A673 (cell line): ENCODE results near the gene PRRT1.

Experiments
- EZH2 ChIP-seq: fragments of 200-600 bp; sonication (generic); IDR thresholded peaks from 2 replicates; pipeline ENCODE4 v1.6.1; 2017; ENCODE audit warnings: borderline replicate concordance, low read depth, mild to moderate bottlenecking, mixed read lengths, antibody characterized with exemption, low read length; ENCODE audit not compliant: poor library complexity, severe bottlenecking
- TF ChIP-seq, protein P1 (sequence below): fragments of 300-800, 200-600 bp; sonication (generic); conservative IDR thresholded peaks from 2 replicates; pipeline ENCODE4 v1.5.1; 2017; ENCODE audit warnings: low read depth, mild to moderate bottlenecking, antibody characterized with exemption, low read length, moderate library complexity, mixed read lengths

GRCh38 chr6:32110632-32111031 lies 41.1 kb downstream of the PRRT1 start:
- TF ChIP-seq, protein P1, sequence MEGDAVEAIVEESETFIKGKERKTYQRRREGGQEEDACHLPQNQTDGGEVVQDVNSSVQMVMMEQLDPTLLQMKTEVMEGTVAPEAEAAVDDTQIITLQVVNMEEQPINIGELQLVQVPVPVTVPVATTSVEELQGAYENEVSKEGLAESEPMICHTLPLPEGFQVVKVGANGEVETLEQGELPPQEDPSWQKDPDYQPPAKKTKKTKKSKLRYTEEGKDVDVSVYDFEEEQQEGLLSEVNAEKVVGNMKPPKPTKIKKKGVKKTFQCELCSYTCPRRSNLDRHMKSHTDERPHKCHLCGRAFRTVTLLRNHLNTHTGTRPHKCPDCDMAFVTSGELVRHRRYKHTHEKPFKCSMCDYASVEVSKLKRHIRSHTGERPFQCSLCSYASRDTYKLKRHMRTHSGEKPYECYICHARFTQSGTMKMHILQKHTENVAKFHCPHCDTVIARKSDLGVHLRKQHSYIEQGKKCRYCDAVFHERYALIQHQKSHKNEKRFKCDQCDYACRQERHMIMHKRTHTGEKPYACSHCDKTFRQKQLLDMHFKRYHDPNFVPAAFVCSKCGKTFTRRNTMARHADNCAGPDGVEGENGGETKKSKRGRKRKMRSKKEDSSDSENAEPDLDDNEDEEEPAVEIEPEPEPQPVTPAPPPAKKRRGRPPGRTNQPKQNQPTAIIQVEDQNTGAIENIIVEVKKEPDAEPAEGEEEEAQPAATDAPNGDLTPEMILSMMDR, result no peak
- no peak for TF ChIP-seq EZH2
